ENCODE results near the gene RGS7.

- TF ChIP-seq CTCF (IDR thresholded peaks at IDR 0.05 in 8 of 11, conservative IDR thresholded peaks at IDR 0.05 in 3 of 11) (no peak), POLR2AphosphoS5 (IDR thresholded peaks at IDR 0.05) (no peak), POLR2A (IDR thresholded peaks at IDR 0.05) (no peak)
Observed at GRCh38 chr1:240928265-240928664, 428.7 kb downstream of the RGS7 start.
